ENCODE measurements around the gene PRKCE. TPM values are rescaled to one million over a fixed set of nuclear protein-coding genes. Genes with fewer than 3 reads are reported as not detected.

The PRKCE gene
- total RNA-seq, 1 experiment from 2014 or later = 12.1 TPM

- POLR2A ChIA-PET = interaction anchor here (1.5 to 1.6 kb wide), 2 partner anchors 8 to 14 kb away, joined by 3 to 4 read pairs; no protein-coding TSS in a partner anchor
- Mint-ChIP-seq H3K4me3 (ENCODE audit: unreplicated experiment) (no peak overlapping the region), H3K27me3 (ENCODE audit: insufficient read depth, unreplicated experiment) (no peaks in the 10 kb centered on the region), H3K9me3 (ENCODE audit: unreplicated experiment) (no peaks in the 10 kb centered on the region), H3K36me3 (ENCODE audit: insufficient read depth, unreplicated experiment) (peaks cover 23% of the 10 kb centered on the region), H3K27ac (ENCODE audit: low read depth, unreplicated experiment) (no peak overlapping the region), H3K4me1 (ENCODE audit: insufficient read depth, unreplicated experiment) (peaks cover 13% of the 10 kb centered on the region)
- CTCF ChIA-PET = interaction anchor here (1.0 kb wide), 2 partner anchors 8 to 187 kb away, joined by 3 to 4 read pairs; no protein-coding TSS in a partner anchor
- TF ChIP-seq CTCF (IDR thresholded peaks at IDR 0.05; ENCODE audit: unreplicated experiment) = no peak
- DNase-seq (ENCODE audit: unreplicated experiment) = no peak
- BruUV-seq (replicated peaks) = no TSS peak
- intact Hi-C loops (cut with micrococcal nuclease) = no loop called here
Observed at GRCh38 chr2:46180189-46180588, 528.7 kb downstream of the PRKCE start.

GRCh38 chr2:46181306-46181705 is 529.8 kb downstream of the PRKCE start:
- Mint-ChIP-seq H3K4me1 (ENCODE audit: insufficient read depth, unreplicated experiment) (peaks cover 12% of the 10 kb centered on the region), H3K27me3 (ENCODE audit: insufficient read depth, unreplicated experiment) (no peaks in the 10 kb centered on the region), H3K36me3 (ENCODE audit: insufficient read depth, unreplicated experiment) (peaks cover 22% of the 10 kb centered on the region), H3K9me3 (ENCODE audit: unreplicated experiment) (no peaks in the 10 kb centered on the region), H3K4me3 (ENCODE audit: unreplicated experiment) (no peak overlapping the region), H3K27ac (ENCODE audit: low read depth, unreplicated experiment) (no peak overlapping the region)
- no peak for DNase-seq (ENCODE audit: unreplicated experiment)
- no peak for TF ChIP-seq CTCF (IDR thresholded peaks at IDR 0.05; ENCODE audit: unreplicated experiment)
- CTCF ChIA-PET = no interaction called here
- no TSS peak for BruUV-seq (replicated peaks)
- intact Hi-C loops (cut with micrococcal nuclease) = no loop called here
- POLR2A ChIA-PET = interaction anchor here (1.6 kb wide), 1 partner anchor 9 kb away, joined by 3 read pairs; no protein-coding TSS in a partner anchor

GRCh38 chr2:46181789-46182530 is 530.5 kb downstream of the PRKCE start:
- Mint-ChIP-seq H3K9me3 (ENCODE audit: unreplicated experiment) (no peaks in the 10 kb centered on the region), H3K4me3 (ENCODE audit: unreplicated experiment) (no peak overlapping the region), H3K36me3 (ENCODE audit: insufficient read depth, unreplicated experiment) (peaks cover 22% of the 10 kb centered on the region), H3K27ac (ENCODE audit: low read depth, unreplicated experiment) (no peak overlapping the region), H3K4me1 (ENCODE audit: insufficient read depth, unreplicated experiment) (peaks cover 12% of the 10 kb centered on the region), H3K27me3 (ENCODE audit: insufficient read depth, unreplicated experiment) (no peaks in the 10 kb centered on the region)
- CTCF ChIA-PET = no interaction called here
- DNase-seq (ENCODE audit: unreplicated experiment) = no peak
- intact Hi-C loops (cut with micrococcal nuclease) = no loop called here
- TF ChIP-seq CTCF (IDR thresholded peaks at IDR 0.05; ENCODE audit: unreplicated experiment) = no peak
- no TSS peak for BruUV-seq (replicated peaks)
- POLR2A ChIA-PET = interaction anchor here (1.6 kb wide), 1 partner anchor 10 kb away, joined by 3 read pairs; no protein-coding TSS in a partner anchor

- Mint-ChIP-seq H3K9me3 (ENCODE audit: unreplicated experiment) (no peaks in the 10 kb centered on the region), H3K36me3 (ENCODE audit: insufficient read depth, unreplicated experiment) (peaks cover 21% of the 10 kb centered on the region), H3K27ac (ENCODE audit: low read depth, unreplicated experiment) (no peak overlapping the region), H3K4me3 (ENCODE audit: unreplicated experiment) (no peak overlapping the region), H3K27me3 (ENCODE audit: insufficient read depth, unreplicated experiment) (no peaks in the 10 kb centered on the region), H3K4me1 (ENCODE audit: insufficient read depth, unreplicated experiment) (peaks cover 12% of the 10 kb centered on the region)
- no peak for TF ChIP-seq CTCF (IDR thresholded peaks at IDR 0.05; ENCODE audit: unreplicated experiment)
- DNase-seq (ENCODE audit: unreplicated experiment) = no peak
- BruUV-seq (replicated peaks) = no TSS peak
- POLR2A ChIA-PET = no interaction called here
- CTCF ChIA-PET = no interaction called here
- intact Hi-C loops (cut with micrococcal nuclease) = no loop called here
Observed at GRCh38 chr2:46183426-46183825, 532.0 kb downstream of the PRKCE start.

Measured in MCF 10A (cell line).